Measurements from ENCODE around the gene KRTAP5-10. TPM values are rescaled to one million over a fixed set of nuclear protein-coding genes. Genes with fewer than 3 reads are reported as not detected.
A peak's percentile ranks its signal among the peaks of the same experiment; 100 is the strongest.

Gene KRTAP5-10
- total and polyA plus RNA-seq, 2 of the 8 experiments (the other 6 are each of a cell fraction or from before 2014, with no cell fraction given), result 0.12 TPM; not detected in 1

DNA sequence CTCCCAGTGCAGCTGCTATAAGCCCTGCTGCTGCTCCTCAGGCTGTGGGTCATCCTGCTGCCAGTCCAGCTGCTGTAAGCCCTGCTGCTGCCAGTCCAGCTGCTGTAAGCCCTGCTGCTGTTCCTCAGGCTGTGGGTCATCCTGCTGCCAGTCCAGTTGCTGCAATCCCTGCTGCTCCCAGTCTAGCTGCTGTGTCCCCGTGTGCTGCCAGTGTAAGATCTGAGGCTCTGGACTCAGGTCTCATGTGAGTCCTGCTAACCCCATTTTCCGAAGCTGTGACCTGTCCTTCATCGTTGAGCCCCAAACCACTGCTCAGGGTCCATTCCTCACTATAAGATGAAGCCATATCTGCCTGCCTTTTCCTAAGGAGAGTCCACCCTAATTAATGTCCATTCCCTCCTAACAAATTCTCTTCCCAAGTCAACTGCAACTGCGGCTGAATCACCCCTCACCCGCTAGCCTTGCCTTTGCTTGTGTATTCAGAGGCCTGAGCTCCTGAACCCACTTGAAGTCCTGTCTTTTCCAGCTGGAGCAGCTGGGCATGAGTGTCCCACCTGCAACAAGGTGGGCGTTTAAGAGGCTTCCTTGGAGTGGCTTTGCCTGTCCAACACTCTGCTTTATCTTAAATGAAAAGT lies 37.7 kb upstream of the KRTAP5-10 start:
- ChIA-PET POLR2A (ENCODE audit: partially characterized antibody) (no interaction called here), CTCF (ENCODE audit: partially characterized antibody) (interaction anchor here (0.9 to 1.1 kb wide), 3 partner anchors 10 to 36 kb away, joined by 3 to 4 read pairs (median 4); partner anchors contain the start of gene KRTAP5-8)
- no peak overlapping the region for H3K18ac ChIP-seq (ENCODE audit: extremely low read depth, low read length)
- H3K79me1 ChIP-seq (ENCODE audit: low read depth, low read length), result no peaks in the 10 kb centered on the region
- no peaks in the 10 kb centered on the region; the same call in 1 of the 2 replicates for H3K23me2 ChIP-seq (ENCODE audit: low read depth, low read length)
- H4K8ac ChIP-seq (ENCODE audit: extremely low read depth, insufficient read depth, low read length), result no peak overlapping the region
- H3K4ac ChIP-seq (replicated peaks; ENCODE audit: insufficient read length, low read depth, low read length), result no peak overlapping the region
- FAIRE-seq (no peak), DNase-seq (ENCODE audit: low read depth in 1 of 2, low spot score in 2 of 2) (peak in 1 of 2 experiments; percentile 30)
- H3K27ac ChIP-seq (ENCODE audit: low read depth, low read length), result no peak overlapping the region
- no peak overlapping the region for H3K4me2 ChIP-seq (ENCODE audit: insufficient read depth in 1 of 2, low read depth in 2 of 2, low read length in 2 of 2)
- H3K9me3 ChIP-seq (ENCODE audit: insufficient read depth in 2 of 2, low read depth in 1 of 2, low read length in 1 of 2), result no peaks in the 10 kb centered on the region
- WGBS, 2 experiments (ENCODE audit: extremely low coverage in 1 of 2, insufficient coverage in 1 of 2, insufficient read length in 1 of 2, insufficient replicate concordance in 2 of 2, low coverage in 1 of 2, low lambda C conversion rate in 2 of 2, missing lambda C conversion rate in 1 of 2), result 86% methylated on average over 6 of the region's 6 CpGs; no CpG with 5 or more reads in 1 of the 2 experiments
- H2AFZ ChIP-seq (ENCODE audit: low read length), result no peak overlapping the region
- H3K79me2 ChIP-seq (ENCODE audit: control insufficient read depth in 1 of 2, insufficient read depth in 2 of 2, low read length in 2 of 2), result no peaks in the 10 kb centered on the region
- H2BK20ac ChIP-seq (ENCODE audit: low read length), result no peak overlapping the region
- H4K91ac ChIP-seq (replicated peaks; ENCODE audit: insufficient read length, low read length), result no peak overlapping the region
- no peak overlapping the region for H2BK5ac ChIP-seq (ENCODE audit: low read depth, low read length)
- no peak overlapping the region for H4K5ac ChIP-seq (ENCODE audit: insufficient read length, low read depth, low read length)
- no peak overlapping the region for H2AK5ac ChIP-seq (ENCODE audit: low read depth, low read length)
- H3K23ac ChIP-seq (ENCODE audit: insufficient read length), result no peak overlapping the region
- no peaks in the 10 kb centered on the region for H4K20me1 ChIP-seq (replicated peaks in 1 of 2; ENCODE audit: control insufficient read depth in 1 of 2, insufficient read depth in 2 of 2, low read length in 2 of 2)
- H3K27me3 ChIP-seq (replicated peaks in 1 of 4; ENCODE audit: control insufficient read depth in 3 of 4, extremely low read depth in 1 of 4, insufficient read depth in 3 of 4, low read length in 3 of 4), result no peaks in the 10 kb centered on the region
- H2BK15ac ChIP-seq (ENCODE audit: low read length), result no peak overlapping the region
- no peak for TF ChIP-seq BRCA1 (IDR thresholded peaks at IDR 0.05; ENCODE audit: low read depth, low read length)
- no peak for TF ChIP-seq YY1 (IDR thresholded peaks at IDR 0.05; ENCODE audit: low read depth, low read length)
- no peak for TF ChIP-seq RAD21 (IDR thresholded peaks at IDR 0.05 in 1 of 2, conservative IDR thresholded peaks at IDR 0.05 in 1 of 2; ENCODE audit: low read depth in 2 of 2, low read length in 2 of 2)
- TF ChIP-seq JUN (IDR thresholded peaks at IDR 0.05; ENCODE audit: low read depth, low read length), result no peak
- TF ChIP-seq SUZ12 (IDR thresholded peaks at IDR 0.05; ENCODE audit: low read length), result no peak
- no peak for TF ChIP-seq KDM4A (IDR thresholded peaks at IDR 0.05; ENCODE audit: low read depth, low read length, severe bottlenecking)
- TF ChIP-seq HDAC2 (IDR thresholded peaks at IDR 0.05; ENCODE audit: borderline replicate concordance in 1 of 2, low read depth in 2 of 2, low read length in 2 of 2), result no peak
- no peaks in the 10 kb centered on the region for H3K4me1 ChIP-seq (replicated peaks in 1 of 4; ENCODE audit: control insufficient read depth in 3 of 4, insufficient read depth in 4 of 4, low read length in 3 of 4)
- H3K9ac ChIP-seq (replicated peaks in 1 of 4; ENCODE audit: extremely low read depth in 1 of 4, low read depth in 3 of 4, low read length in 3 of 4), result no peak overlapping the region
- no peak overlapping the region for H3K14ac ChIP-seq (ENCODE audit: insufficient read length)
- H3K36me3 ChIP-seq (ENCODE audit: control insufficient read depth in 2 of 4, insufficient read depth in 4 of 4, low read length in 3 of 4), result no peaks in the 10 kb centered on the region
- H3K56ac ChIP-seq (replicated peaks; ENCODE audit: insufficient read length, low read depth, low read length), result no peak overlapping the region
- no peak overlapping the region for H2BK12ac ChIP-seq (ENCODE audit: low read depth, low read length)
- H2BK120ac ChIP-seq (replicated peaks; ENCODE audit: low read depth, low read length), result no peak overlapping the region
- H3K4me3 ChIP-seq (ENCODE audit: extremely low read depth in 1 of 4, insufficient read depth in 2 of 4, low read depth in 3 of 4, low read length in 4 of 4), result no peak overlapping the region
